Suppressor macrophage (primary cell): Measurements from ENCODE around the gene ZNF681.
"Not testable (repeated sequence)": the region's sequence is repeated elsewhere in the genome, so short reads cannot be mapped to it uniquely, and the experiment has no call there.

Experiments
- DNase-seq, 4 experiments: peaks; one replicate each; pipeline ENCODE4 v3.0.0-alpha.2; 2020 to 2022

ZNF681 gene

GRCh38 chr19:23772675-23773063 is 14.0 kb upstream of the ZNF681 start:
- no peak for DNase-seq

- peak in 1 of 4 experiments; percentile 8 for DNase-seq
Measured at GRCh38 chr19:23771761-23772674, 13.3 kb upstream of the ZNF681 start.

GRCh38 chr19:23771316-23771715 is 12.6 kb upstream of the ZNF681 start:
- DNase-seq, result no peak

- no peak for DNase-seq
Measured at GRCh38 chr19:23770672-23771250, 12.1 kb upstream of the ZNF681 start.

GRCh38 chr19:23769691-23770468 is 11.2 kb upstream of the ZNF681 start:
- no peak for DNase-seq

- DNase-seq, result no peak
Measured at GRCh38 chr19:23766951-23767350, 8.3 kb upstream of the ZNF681 start.

- DNase-seq, result no peak
Measured at GRCh38 chr19:23764781-23765180, 6.1 kb upstream of the ZNF681 start.

GRCh38 chr19:23762884-23763711 is 4.4 kb upstream of the ZNF681 start:
- peak; percentile 12 to 63 (median 31) for DNase-seq

- DNase-seq, result no peak
Measured at GRCh38 chr19:23762548-23762883, 3.8 kb upstream of the ZNF681 start.

GRCh38 chr19:23760326-23760725 is 1.6 kb upstream of the ZNF681 start:
- not testable (repeated sequence) for DNase-seq

- not testable (repeated sequence) for DNase-seq
Measured at GRCh38 chr19:23743633-23744232, 15.0 kb downstream of the ZNF681 start.

- DNase-seq, result not testable (repeated sequence)
Measured at GRCh38 chr19:23730729-23731465, 27.8 kb downstream of the ZNF681 start.

GRCh38 chr19:23724161-23724560 is 34.5 kb downstream of the ZNF681 start:
- DNase-seq, result not testable (repeated sequence)

- no peak for DNase-seq
Measured at GRCh38 chr19:23718802-23719201, 39.9 kb downstream of the ZNF681 start.

- no peak for DNase-seq
Measured at GRCh38 chr19:23716792-23717191, 41.9 kb downstream of the ZNF681 start.

GRCh38 chr19:23709347-23709746 is 49.3 kb downstream of the ZNF681 start:
- no peak for DNase-seq

GRCh38 chr19:23706657-23707056 is 52.0 kb downstream of the ZNF681 start:
- no peak for DNase-seq

- no peak for DNase-seq
Measured at GRCh38 chr19:23699521-23699860, 59.2 kb downstream of the ZNF681 start.

- no peak for DNase-seq
Measured at GRCh38 chr19:23698711-23699520, 59.8 kb downstream of the ZNF681 start.

- DNase-seq, result not testable (repeated sequence)
Measured at GRCh38 chr19:23692937-23693336, 65.8 kb downstream of the ZNF681 start.
